ENCODE measurements around the gene TOR1AIP2.

Gene TOR1AIP2

GRCh38 chr1:179824265-179824664, 53.3 kb downstream of the TOR1AIP2 start:
- no peak for DNase-seq (ENCODE audit: extremely low read depth, low read depth)
- TF ChIP-seq, protein P1, sequence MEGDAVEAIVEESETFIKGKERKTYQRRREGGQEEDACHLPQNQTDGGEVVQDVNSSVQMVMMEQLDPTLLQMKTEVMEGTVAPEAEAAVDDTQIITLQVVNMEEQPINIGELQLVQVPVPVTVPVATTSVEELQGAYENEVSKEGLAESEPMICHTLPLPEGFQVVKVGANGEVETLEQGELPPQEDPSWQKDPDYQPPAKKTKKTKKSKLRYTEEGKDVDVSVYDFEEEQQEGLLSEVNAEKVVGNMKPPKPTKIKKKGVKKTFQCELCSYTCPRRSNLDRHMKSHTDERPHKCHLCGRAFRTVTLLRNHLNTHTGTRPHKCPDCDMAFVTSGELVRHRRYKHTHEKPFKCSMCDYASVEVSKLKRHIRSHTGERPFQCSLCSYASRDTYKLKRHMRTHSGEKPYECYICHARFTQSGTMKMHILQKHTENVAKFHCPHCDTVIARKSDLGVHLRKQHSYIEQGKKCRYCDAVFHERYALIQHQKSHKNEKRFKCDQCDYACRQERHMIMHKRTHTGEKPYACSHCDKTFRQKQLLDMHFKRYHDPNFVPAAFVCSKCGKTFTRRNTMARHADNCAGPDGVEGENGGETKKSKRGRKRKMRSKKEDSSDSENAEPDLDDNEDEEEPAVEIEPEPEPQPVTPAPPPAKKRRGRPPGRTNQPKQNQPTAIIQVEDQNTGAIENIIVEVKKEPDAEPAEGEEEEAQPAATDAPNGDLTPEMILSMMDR (IDR thresholded peaks at IDR 0.05; ENCODE audit: low read depth, low read length): no peak

DNA sequence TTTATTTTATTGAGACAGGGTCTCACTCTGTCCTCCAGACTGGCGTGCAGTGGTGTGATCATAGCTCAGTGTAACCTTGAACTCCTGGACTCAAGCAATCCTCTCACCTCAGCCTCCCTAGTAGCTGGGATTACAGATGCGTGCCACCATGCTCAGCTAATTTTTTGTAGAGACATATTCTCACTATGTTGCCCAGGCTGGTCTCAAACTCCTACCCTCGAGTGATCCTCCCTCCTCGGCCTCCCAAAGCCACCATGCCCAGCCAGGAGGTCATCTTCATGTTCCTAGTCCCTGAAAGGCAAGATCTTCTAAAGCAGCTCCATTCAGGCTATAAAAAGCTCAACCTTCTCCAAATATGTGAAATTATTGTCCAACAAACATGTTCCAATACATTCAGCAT, 53.9 kb downstream of the TOR1AIP2 start:
- no peak for DNase-seq (ENCODE audit: extremely low read depth, low read depth)
- TF ChIP-seq, protein P1 (IDR thresholded peaks at IDR 0.05; ENCODE audit: low read depth, low read length): no peak

- no peak for DNase-seq (ENCODE audit: extremely low read depth, low read depth)
- TF ChIP-seq, protein P1 (IDR thresholded peaks at IDR 0.05; ENCODE audit: low read depth, low read length): no peak
Observed at GRCh38 chr1:179822065-179822464, 55.5 kb downstream of the TOR1AIP2 start.

- TF ChIP-seq, protein P1 (IDR thresholded peaks at IDR 0.05; ENCODE audit: low read depth, low read length): no peak
- DNase-seq (ENCODE audit: extremely low read depth, low read depth): no peak
Observed at GRCh38 chr1:179821524-179821923, 56.1 kb downstream of the TOR1AIP2 start.

GRCh38 chr1:179820226-179820970, 57.2 kb downstream of the TOR1AIP2 start:
- no peak for DNase-seq (ENCODE audit: extremely low read depth, low read depth)
- TF ChIP-seq, protein P1 (IDR thresholded peaks at IDR 0.05; ENCODE audit: low read depth, low read length): no peak

DNA sequence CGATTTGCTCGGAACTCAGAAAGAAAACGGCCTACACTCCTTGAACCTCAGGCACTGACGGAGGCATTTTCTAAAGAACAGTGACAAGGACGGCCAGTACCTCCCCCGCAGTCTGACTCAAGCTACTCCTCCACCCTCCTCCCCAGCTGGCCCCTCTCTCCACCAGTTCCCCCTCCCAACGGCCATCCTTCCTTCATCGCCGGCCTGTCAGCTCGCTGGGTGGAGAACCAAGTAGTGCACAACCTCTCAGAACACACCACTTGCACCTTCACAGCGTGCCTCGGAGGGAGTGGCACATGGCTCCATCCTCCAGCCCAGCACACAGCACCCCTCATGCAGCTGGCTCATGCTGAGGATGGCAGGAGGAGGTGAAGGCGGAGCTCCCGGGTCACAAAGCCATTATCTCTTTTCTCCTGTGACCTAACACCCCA, 58.8 kb downstream of the TOR1AIP2 start:
- TF ChIP-seq, protein P1 (IDR thresholded peaks at IDR 0.05; ENCODE audit: low read depth, low read length): no peak
- no peak for DNase-seq (ENCODE audit: extremely low read depth, low read depth)

GRCh38 chr1:179818260-179818659, 59.3 kb downstream of the TOR1AIP2 start:
- no peak for DNase-seq (ENCODE audit: extremely low read depth, low read depth)
- TF ChIP-seq, protein P1 (IDR thresholded peaks at IDR 0.05; ENCODE audit: low read depth, low read length): no peak

All from AG09319 (cell line).